GM12892 (cell line): Measurements from ENCODE around the gene NUP155.

Experiments
- DNase-seq: peaks from one replicate; pipeline ENCODE4 v3.0.0; 2011; ENCODE audit not compliant: insufficient read length
- FAIRE-seq: peaks from 2 replicates; lab custom pipeline; 2011; peaks lifted over from hg19 to GRCh38; lab: Jason Lieb, UNC
- POLR2A ChIP-seq: IDR thresholded peaks from 2 replicates; pipeline ENCODE4 v1.6.1; 2011; ENCODE audit warnings: low read depth, low read length, control low read depth
- POLR2AphosphoS5 ChIP-seq: IDR thresholded peaks from 2 replicates; pipeline ENCODE4 v1.6.1; 2011; ENCODE audit warnings: low read depth, low read length, control low read depth
- TAF1 ChIP-seq: IDR thresholded peaks from 2 replicates; pipeline ENCODE4 v1.6.1; 2011; ENCODE audit warnings: low read depth, mild to moderate bottlenecking, control low read depth, low read length, borderline replicate concordance

Gene NUP155

DNA sequence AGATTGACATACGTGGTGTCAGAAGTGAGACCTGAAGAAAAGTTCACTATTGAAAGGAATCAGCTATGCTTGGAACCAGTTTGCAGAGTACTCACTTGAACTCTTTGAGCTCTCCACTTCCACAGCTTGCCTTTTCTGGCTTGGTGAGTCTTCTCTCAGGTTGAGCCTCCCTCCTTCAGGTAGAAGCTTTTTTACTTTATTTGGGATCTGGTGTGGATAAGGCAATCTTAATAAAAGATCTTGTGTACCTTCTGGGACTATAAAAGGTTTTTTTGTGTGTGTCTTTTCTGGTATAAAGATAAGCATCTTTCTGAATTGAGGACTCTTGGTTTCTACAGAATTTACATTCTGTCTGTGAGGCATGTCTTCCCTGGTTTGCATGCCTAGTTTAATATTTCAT, 116.3 kb downstream of the NUP155 start:
- TF ChIP-seq POLR2AphosphoS5 = no peak
- no peak for TF ChIP-seq TAF1
- TF ChIP-seq POLR2A = no peak
- DNase-seq = no peak
- no peak for FAIRE-seq

DNA sequence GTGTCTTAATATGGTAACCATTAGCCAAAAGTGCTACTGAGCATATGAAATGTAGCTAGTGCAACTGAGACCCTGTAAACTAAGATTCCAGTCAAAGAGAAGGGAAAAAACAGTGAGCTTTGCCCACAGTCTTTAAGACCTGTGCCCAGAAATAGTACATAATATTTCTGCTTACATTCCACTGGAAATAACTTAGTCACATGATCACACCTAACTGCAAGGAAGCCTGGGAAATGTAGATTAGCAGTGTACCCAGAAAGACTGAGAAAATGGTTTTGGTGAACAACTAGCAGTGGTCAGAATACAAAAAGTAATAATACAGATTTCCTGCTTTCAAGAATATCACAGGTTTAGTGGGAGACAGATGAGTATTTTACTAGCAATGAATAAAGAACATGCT, 119.2 kb downstream of the NUP155 start:
- TF ChIP-seq POLR2AphosphoS5 = no peak
- no peak for TF ChIP-seq TAF1
- no peak for TF ChIP-seq POLR2A
- FAIRE-seq = no peak
- no peak for DNase-seq

DNA sequence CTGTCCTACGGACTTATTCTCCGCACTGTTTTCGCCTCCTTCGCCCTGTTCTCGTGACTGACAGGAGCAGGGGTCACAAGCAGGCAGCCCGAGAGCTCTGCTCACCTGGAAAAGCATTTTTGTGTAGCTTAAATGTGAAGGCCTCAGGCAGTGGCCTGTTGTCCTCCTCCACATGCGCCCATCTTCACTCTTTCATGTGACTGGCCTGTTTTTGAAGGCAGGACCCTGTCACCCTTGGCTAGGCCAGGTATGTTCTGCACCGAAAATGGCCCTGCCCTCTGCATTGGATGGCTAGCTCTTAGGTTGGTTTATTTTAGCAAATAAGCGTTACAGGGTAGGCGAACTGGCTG, 121.1 kb downstream of the NUP155 start:
- FAIRE-seq = peak; percentile 24
- TF ChIP-seq TAF1 (no peak), POLR2AphosphoS5 (no peak), POLR2A (no peak)
- no peak for DNase-seq

DNA sequence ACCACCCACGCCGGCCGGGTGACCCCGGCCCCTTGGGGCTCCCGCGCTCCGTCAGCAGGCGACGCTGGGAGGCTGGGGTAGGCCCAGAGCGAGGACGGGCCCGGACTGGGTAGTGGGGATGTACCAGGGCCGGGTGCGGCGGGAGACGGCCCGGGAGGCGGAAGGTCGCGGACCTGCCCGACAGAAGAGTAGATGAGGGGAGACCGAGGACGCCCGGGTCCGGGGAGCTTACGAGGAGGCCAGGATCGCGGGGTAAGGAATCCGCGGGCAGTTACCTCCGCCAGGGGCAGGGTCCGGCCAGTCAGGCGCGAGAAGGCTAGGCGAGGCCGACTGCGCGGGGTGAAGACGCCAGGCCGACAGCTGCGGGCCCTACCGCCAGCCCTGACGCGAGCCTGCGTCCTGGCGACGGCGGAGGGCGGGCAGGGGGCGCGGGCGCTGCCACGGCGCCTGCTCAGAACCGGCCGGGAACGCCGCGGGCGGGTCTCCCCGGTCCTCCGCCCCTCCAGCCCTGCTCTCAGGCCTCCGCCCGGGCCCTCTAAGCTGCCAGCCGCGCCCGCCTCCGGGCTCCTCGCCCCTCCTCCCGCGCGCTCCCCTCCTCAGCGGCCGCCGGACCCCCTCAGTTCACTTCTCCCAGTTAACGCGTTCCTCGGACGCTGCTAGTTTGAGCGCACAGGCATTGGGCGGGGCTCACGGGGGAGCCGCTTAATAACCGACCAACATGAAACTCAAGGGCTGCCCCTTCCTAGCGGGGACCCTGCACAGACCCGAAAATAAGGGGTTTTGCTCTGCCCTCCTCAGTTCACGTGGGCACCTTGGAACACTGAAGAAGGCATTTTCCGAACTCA, 121.7 kb downstream of the NUP155 start, which contains the start of gene CPLANE1:
CPLANE1 (minus strand) TSS at position 407 of the 845 bp plus-strand sequence. CDS start 1,678 bp downstream, outside the sequence.
- FAIRE-seq (peak; percentile 58), DNase-seq (peak; percentile 69)
- TF ChIP-seq POLR2A (peak; percentile 66; the same call in 1 of the 2 replicates), TAF1 (no peak), POLR2AphosphoS5 (peak; percentile 49; the same call in 1 of the 2 replicates)

DNA sequence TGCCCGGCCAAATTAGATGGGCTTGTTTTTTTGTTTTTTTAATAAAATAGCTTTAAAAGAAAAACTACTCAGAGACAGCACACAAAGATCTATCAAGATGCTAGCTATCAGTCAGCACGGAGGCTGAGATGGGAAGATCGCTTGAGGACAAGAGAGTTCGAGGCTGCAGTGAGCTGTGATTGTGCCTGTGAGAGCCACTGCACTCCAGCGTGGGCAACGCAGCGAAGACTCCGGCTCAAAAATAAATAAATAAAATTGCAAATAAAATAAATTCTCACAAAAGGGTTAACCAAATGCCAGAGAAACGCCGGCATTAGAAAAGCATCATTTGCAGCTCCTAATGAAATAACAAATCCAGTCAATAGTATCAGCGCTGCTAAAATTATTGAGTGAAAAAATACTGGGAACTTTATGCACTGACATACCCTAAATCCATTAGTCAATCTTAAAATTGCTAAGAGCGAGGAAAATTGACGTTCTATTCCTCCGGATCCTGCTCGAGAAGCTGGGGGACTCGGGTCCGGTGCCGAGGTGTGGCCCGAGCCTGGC, 122.4 kb downstream of the NUP155 start:
- no peak for TF ChIP-seq TAF1
- TF ChIP-seq POLR2AphosphoS5 = no peak
- no peak for TF ChIP-seq POLR2A
- FAIRE-seq (no peak), DNase-seq (no peak)

DNA sequence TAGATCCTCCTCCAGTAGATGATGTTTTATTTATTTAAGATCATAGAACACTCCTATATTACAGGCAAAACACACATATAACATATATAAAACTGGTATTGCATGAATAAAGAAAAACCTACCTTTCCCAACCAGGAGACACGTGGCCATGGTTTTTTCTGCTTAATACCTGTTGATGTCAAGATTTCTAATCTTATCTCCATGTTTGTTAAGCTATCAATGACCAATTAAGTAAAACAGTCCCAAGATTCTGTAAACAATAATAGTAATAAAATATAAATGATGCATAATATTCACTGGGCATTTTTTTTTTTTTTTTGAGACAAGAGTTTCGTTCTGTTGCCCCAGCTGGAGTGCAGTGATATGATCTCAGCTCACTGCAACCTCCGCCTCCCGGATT, 123.4 kb downstream of the NUP155 start:
- DNase-seq (no peak), FAIRE-seq (no peak)
- no peak for TF ChIP-seq POLR2A
- no peak for TF ChIP-seq POLR2AphosphoS5
- TF ChIP-seq TAF1 = no peak

DNA sequence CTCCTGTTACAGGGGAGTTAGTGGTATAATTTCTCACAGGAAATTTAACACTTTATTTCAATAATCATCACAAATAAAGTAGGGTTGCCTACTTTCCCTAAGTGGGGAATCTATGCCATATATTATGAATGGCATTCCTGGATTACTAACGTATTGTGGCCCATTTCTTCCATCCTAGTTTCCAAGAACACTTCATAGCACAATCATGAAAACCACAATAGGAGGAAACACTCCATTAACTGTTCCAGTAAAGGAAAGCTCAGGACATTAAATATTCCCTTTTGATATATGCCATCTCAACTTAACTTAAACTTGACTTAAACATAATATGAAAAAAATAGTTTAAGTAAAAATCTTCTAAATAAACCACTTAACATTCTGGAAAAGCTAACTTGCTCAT, 123.9 kb downstream of the NUP155 start:
- DNase-seq (no peak), FAIRE-seq (no peak)
- TF ChIP-seq POLR2A = no peak
- no peak for TF ChIP-seq TAF1
- no peak for TF ChIP-seq POLR2AphosphoS5
